GM12878 (cell line): ENCODE results near the gene ODAD4. TPM values are rescaled to one million over a fixed set of nuclear protein-coding genes. Genes with fewer than 3 reads are reported as not detected.

Experiments used
- ATAC-seq: fragments of 200-7000 bp; cut with Tn5 transposase; 3 replicates; pipeline ENCODE4 v1.9.1; 2020; ENCODE audit warnings: mild to moderate bottlenecking, moderate library complexity
- BruUV-seq: library from RNA; stranded (reverse); fragments of 400-500 nt; replicated peaks from 2 replicates; lab custom pipeline; 2021; lab: Mats Ljungman, UMichigan
- CTCF ChIA-PET: fragments of 300-600 bp; sonication (Branson Sonifier 250); formaldehyde crosslinking; extraction: SDS; loops from one replicate; lab custom pipeline; 2021; ENCODE audit warnings: inconsistent platforms; lab: Yijun Ruan, JAX
- POLR2A ChIA-PET: fragments of 350-600 bp; formaldehyde crosslinking; extraction: SDS; loops from one replicate; lab custom pipeline; 2021; ENCODE audit warnings: inconsistent platforms; lab: Charles Lee
- RAD21 ChIA-PET: fragments of 300-600 bp; sonication (Branson Sonifier 250); formaldehyde crosslinking; loops from one replicate; lab custom pipeline; 2023; ENCODE audit warnings: antibody characterized with exemption; ENCODE audit not compliant: unreplicated experiment; lab: Charles Lee
- SMC1A ChIA-PET: fragments of 300-600 bp; sonication (Branson Sonifier 250); formaldehyde crosslinking; loops from one replicate; lab custom pipeline; 2023; ENCODE audit not compliant: unreplicated experiment, uncharacterized antibody; lab: Charles Lee
- DNase-seq: peaks from one replicate; pipeline ENCODE4 v3.0.0-alpha.2; 2011; ENCODE audit warnings: low read depth, low spot score
- FAIRE-seq: peaks from 3 replicates; lab custom pipeline; 2011; peaks lifted over from hg19 to GRCh38; lab: Jason Lieb, UNC
- H2AFZ ChIP-seq: 2 replicates; pipeline ENCODE4 v1.6.0; 2011; ENCODE audit warnings: low read depth, low read length, control low read depth; ENCODE audit not compliant: control insufficient read depth
- H3K27ac ChIP-seq: 2 replicates; pipeline ENCODE4 v1.5.1; 2011; ENCODE audit warnings: control low read depth; ENCODE audit not compliant: control insufficient read depth, insufficient read depth
- H3K27me3 ChIP-seq, 2 experiments: replicated peaks in 1 of 2; 2 replicates each; pipeline versions ENCODE4 v1.6.0 to v1.6.1; 2011; ENCODE audit warnings: low read length in 1 of 2; ENCODE audit not compliant: control insufficient read depth in 2 of 2, insufficient read depth in 2 of 2
- H3K36me3 ChIP-seq, 2 experiments: 2 replicates each; pipeline ENCODE4 v1.5.1; 2011; ENCODE audit warnings: low read length in 1 of 2; ENCODE audit not compliant: control insufficient read depth in 2 of 2, insufficient read depth in 2 of 2
- H3K4me1 ChIP-seq: 2 replicates; pipeline ENCODE4 v1.6.1; 2011; ENCODE audit warnings: mild to moderate bottlenecking, low read length, moderate library complexity, mixed read lengths; ENCODE audit not compliant: control insufficient read depth, insufficient read depth
- H3K4me2 ChIP-seq: 2 replicates; pipeline ENCODE4 v1.6.0; 2011; ENCODE audit warnings: control low read depth; ENCODE audit not compliant: control insufficient read depth, insufficient read depth
- H3K4me3 ChIP-seq: fragments of 200-600 bp; sonication (generic); 2 replicates; pipeline ENCODE4 v1.5.1; 2016
- H3K79me2 ChIP-seq: 2 replicates; pipeline ENCODE4 v1.6.0; 2011; ENCODE audit warnings: low read length; ENCODE audit not compliant: control insufficient read depth, insufficient read depth
- H3K9ac ChIP-seq: 2 replicates; pipeline ENCODE4 v1.8.0; 2011; ENCODE audit warnings: low read length, control low read depth, mixed read lengths; ENCODE audit not compliant: control insufficient read depth, insufficient read depth
- H3K9me3 ChIP-seq: replicated peaks from 3 replicates; pipeline ENCODE4 v1.5.1; 2011; ENCODE audit warnings: mild to moderate bottlenecking, low read length; ENCODE audit not compliant: control insufficient read depth, insufficient read depth
- H4K20me1 ChIP-seq: 2 replicates; pipeline ENCODE4 v1.6.0; 2011; ENCODE audit not compliant: control insufficient read depth, insufficient read depth
- CBFB ChIP-seq: IDR thresholded peaks from 2 replicates; pipeline ENCODE4 v1.6.1; 2016; ENCODE audit warnings: antibody characterized with exemption, low read depth
- ELK1 ChIP-seq: IDR thresholded peaks from 2 replicates; pipeline ENCODE4 v1.6.1; 2012; ENCODE audit warnings: low read depth, low read length, improper control_type of control experiment
- FOS ChIP-seq: IDR thresholded peaks from 3 replicates; pipeline ENCODE4 v1.6.1; 2011; ENCODE audit warnings: borderline replicate concordance; ENCODE audit not compliant: insufficient read length; ENCODE audit errors: extremely low read depth
- HDAC6 ChIP-seq: fragments of 200-600 bp; sonication (generic); IDR thresholded peaks from one replicate; pipeline ENCODE4 v1.8.0; 2017; ENCODE audit warnings: antibody characterized with exemption; ENCODE audit not compliant: unreplicated experiment
- IRF4 ChIP-seq: IDR thresholded peaks from 2 replicates; pipeline ENCODE4 v1.6.1; 2011; ENCODE audit warnings: low read depth, low read length
- MTA3 ChIP-seq: IDR thresholded peaks from 2 replicates; pipeline ENCODE4 v1.6.1; 2012; ENCODE audit warnings: low read length, inconsistent platforms, borderline replicate concordance
- PAX8 ChIP-seq: fragments of 450-650 bp; IDR thresholded peaks from 2 replicates; pipeline ENCODE4 v1.6.1; 2017; ENCODE audit warnings: mild to moderate bottlenecking, moderate library complexity
- RELA ChIP-seq: fragments of 450-650 bp; IDR thresholded peaks from 2 replicates; pipeline ENCODE4 v1.8.0; 2014; ENCODE audit warnings: borderline replicate concordance; ENCODE audit not compliant: partially characterized antibody
- SIX5 ChIP-seq: IDR thresholded peaks from 2 replicates; pipeline ENCODE4 v1.6.1; 2011; ENCODE audit warnings: mild to moderate bottlenecking, low read depth, low read length, moderate library complexity; ENCODE audit not compliant: severe bottlenecking
- SMC3 ChIP-seq: IDR thresholded peaks from 2 replicates; pipeline ENCODE4 v1.6.1; 2011; ENCODE audit warnings: low read length, improper control_type of control experiment, borderline replicate concordance
- ZNF622 ChIP-seq: fragments of 450-650 bp; IDR thresholded peaks from 2 replicates; pipeline ENCODE4 v1.6.1; 2017; ENCODE audit warnings: mild to moderate bottlenecking, inconsistent platforms
- WGBS: methylation state at CpG from one replicate; pipeline ENCODE4 v1.1.6; 2016; ENCODE audit warnings: low lambda C conversion rate; ENCODE audit not compliant: insufficient replicate concordance, insufficient coverage; ENCODE audit errors: missing lambda C conversion rate; 5-methylcytosine and 5-hydroxymethylcytosine counted together
- in situ Hi-C: fragments of 300-500 bp; cut with MboI; formaldehyde crosslinking; loops from 9 replicates; pipeline ENCODE4 v1.14.3; 2018; ENCODE audit warnings: mixed read lengths
- intact Hi-C: fragments of 100-400 bp; cut with micrococcal nuclease; formaldehyde crosslinking; loops from one replicate; pipeline ENCODE4 v1.14.2; 2022; ENCODE audit not compliant: unreplicated experiment
- polyA plus RNA-seq, 11 experiments: library from polyadenylated mRNA; depleted of rRNA in 4 of 11; unstranded in 6 of 11; stranded (reverse) in 5 of 11; fragments of >200 nt; fragmentation: Nextera tagmentation in 4 of 11; fragmentation: Illumina TruSeq in 1 of 11; extraction: Ambion mirVana in 4 of 11; extraction: Trizol in 1 of 11; gene quantifications; 1 replicate in 1 of 11; 2 replicates in 10 of 11; pipeline versions ENCODE4 v1.2.1 to v1.2.3, GENCODE V29; 2011 to 2016; ENCODE audit warnings: inconsistent platforms in 2 of 11, missing spikeins in 2 of 11, low read depth in 1 of 11
- total RNA-seq, 4 experiments: library from RNA; depleted of rRNA in 3 of 4; stranded (reverse); fragments of >200 nt in 3 of 4; fragmentation: Illumina TruSeq in 1 of 4; extraction: Trizol in 1 of 4; gene quantifications; 2 replicates each; pipeline versions ENCODE4 v1.2.1 to v1.2.3, GENCODE V29; 2013 to 2021
- TF ChIP-seq, protein P1 (sequence below): fragments of 450-650 bp; formaldehyde crosslinking; IDR thresholded peaks from 2 replicates; pipeline ENCODE4 v1.5.0; 2022; ENCODE audit warnings: mild to moderate bottlenecking, missing genetic modification characterization
- TF ChIP-seq, protein P2 (sequence below): fragments of 450-650 bp; IDR thresholded peaks from 2 replicates; pipeline ENCODE4 v1.6.1; 2014; ENCODE audit warnings: mild to moderate bottlenecking
- TF ChIP-seq, protein P3 (sequence below): IDR thresholded peaks from 2 replicates; pipeline ENCODE4 v1.6.1; 2012; ENCODE audit warnings: low read length, inconsistent platforms

ODAD4 gene
- total and polyA plus RNA-seq, 10 of the 15 experiments (the other 5 are each of a cell fraction or from before 2014, with no cell fraction given), result 0.10 to 0.73 (median 0.35) TPM

GRCh38 chr17:41973408-41973811 is 43.0 kb downstream of the ODAD4 start (continued):
- TF ChIP-seq, protein P1, sequence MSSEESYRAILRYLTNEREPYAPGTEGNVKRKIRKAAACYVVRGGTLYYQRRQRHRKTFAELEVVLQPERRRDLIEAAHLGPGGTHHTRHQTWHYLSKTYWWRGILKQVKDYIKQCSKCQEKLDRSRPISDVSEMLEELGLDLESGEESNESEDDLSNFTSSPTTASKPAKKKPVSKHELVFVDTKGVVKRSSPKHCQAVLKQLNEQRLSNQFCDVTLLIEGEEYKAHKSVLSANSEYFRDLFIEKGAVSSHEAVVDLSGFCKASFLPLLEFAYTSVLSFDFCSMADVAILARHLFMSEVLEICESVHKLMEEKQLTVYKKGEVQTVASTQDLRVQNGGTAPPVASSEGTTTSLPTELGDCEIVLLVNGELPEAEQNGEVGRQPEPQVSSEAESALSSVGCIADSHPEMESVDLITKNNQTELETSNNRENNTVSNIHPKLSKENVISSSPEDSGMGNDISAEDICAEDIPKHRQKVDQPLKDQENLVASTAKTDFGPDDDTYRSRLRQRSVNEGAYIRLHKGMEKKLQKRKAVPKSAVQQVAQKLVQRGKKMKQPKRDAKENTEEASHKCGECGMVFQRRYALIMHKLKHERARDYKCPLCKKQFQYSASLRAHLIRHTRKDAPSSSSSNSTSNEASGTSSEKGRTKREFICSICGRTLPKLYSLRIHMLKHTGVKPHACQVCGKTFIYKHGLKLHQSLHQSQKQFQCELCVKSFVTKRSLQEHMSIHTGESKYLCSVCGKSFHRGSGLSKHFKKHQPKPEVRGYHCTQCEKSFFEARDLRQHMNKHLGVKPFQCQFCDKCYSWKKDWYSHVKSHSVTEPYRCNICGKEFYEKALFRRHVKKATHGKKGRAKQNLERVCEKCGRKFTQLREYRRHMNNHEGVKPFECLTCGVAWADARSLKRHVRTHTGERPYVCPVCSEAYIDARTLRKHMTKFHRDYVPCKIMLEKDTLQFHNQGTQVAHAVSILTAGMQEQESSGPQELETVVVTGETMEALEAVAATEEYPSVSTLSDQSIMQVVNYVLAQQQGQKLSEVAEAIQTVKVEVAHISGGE (CRISPR knock-in tag), result no peak
- no peak for TF ChIP-seq SIX5
- no peak for TF ChIP-seq IRF4
- TF ChIP-seq, protein P2, sequence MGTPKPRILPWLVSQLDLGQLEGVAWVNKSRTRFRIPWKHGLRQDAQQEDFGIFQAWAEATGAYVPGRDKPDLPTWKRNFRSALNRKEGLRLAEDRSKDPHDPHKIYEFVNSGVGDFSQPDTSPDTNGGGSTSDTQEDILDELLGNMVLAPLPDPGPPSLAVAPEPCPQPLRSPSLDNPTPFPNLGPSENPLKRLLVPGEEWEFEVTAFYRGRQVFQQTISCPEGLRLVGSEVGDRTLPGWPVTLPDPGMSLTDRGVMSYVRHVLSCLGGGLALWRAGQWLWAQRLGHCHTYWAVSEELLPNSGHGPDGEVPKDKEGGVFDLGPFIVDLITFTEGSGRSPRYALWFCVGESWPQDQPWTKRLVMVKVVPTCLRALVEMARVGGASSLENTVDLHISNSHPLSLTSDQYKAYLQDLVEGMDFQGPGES, result no peak
- no peak for TF ChIP-seq FOS

- peaks cover 6% of the 10 kb centered on the region for H3K79me2 ChIP-seq
- H3K9me3 ChIP-seq, result no peaks in the 10 kb centered on the region
- ATAC-seq (no peak), DNase-seq (no peak), FAIRE-seq (no peak)
- WGBS, result 83% methylated on average over 6 of the region's 6 CpGs
- H4K20me1 ChIP-seq, result no peaks in the 10 kb centered on the region
- ChIA-PET POLR2A (interaction anchor here (0.6 kb wide), 1 partner anchor 120 kb away, joined by 3 read pairs; no protein-coding TSS in a partner anchor), RAD21 (interaction anchor here (1.1 kb wide), 1 partner anchor 44 kb away, joined by 3 read pairs; the partner anchor contains the start of gene DNAJC7), SMC1A (interaction anchor here (0.5 kb wide), 1 partner anchor 434 kb away, joined by 3 read pairs; no protein-coding TSS in a partner anchor), CTCF (interaction anchor here (1.6 to 3.2 kb wide), 3 partner anchors 43 to 91 kb away, joined by 4 to 13 read pairs (median 8); partner anchors contain the start of gene DNAJC7)
- in situ Hi-C loops (no loop called here), intact Hi-C loops (no loop called here)
- no peaks in the 10 kb centered on the region for H3K27me3 ChIP-seq
- H3K36me3 ChIP-seq, result peaks cover 33 to 41% of the 10 kb centered on the region in 2 experiments
- peaks cover 24% of the 10 kb centered on the region for H3K4me1 ChIP-seq
- no peak overlapping the region for H3K4me3 ChIP-seq
- no peak overlapping the region for H3K9ac ChIP-seq
- BruUV-seq, result no TSS peak
- no peak overlapping the region for H3K27ac ChIP-seq
- H2AFZ ChIP-seq, result no peak overlapping the region
- no peak overlapping the region for H3K4me2 ChIP-seq
- TF ChIP-seq, protein P3, sequence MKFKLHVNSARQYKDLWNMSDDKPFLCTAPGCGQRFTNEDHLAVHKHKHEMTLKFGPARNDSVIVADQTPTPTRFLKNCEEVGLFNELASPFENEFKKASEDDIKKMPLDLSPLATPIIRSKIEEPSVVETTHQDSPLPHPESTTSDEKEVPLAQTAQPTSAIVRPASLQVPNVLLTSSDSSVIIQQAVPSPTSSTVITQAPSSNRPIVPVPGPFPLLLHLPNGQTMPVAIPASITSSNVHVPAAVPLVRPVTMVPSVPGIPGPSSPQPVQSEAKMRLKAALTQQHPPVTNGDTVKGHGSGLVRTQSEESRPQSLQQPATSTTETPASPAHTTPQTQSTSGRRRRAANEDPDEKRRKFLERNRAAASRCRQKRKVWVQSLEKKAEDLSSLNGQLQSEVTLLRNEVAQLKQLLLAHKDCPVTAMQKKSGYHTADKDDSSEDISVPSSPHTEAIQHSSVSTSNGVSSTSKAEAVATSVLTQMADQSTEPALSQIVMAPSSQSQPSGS, result no peak
- TF ChIP-seq RELA (no peak), ELK1 (no peak), ZNF622 (no peak), PAX8 (no peak), MTA3 (no peak), SMC3 (no peak), HDAC6 (no peak), CBFB (no peak)
- TF ChIP-seq, protein P2, result no peak
Measured at GRCh38 chr17:41974031-41974430, 43.6 kb downstream of the ODAD4 start.
